ENCODE data around the gene MROH8. TPM values are rescaled to one million over a fixed set of nuclear protein-coding genes. Genes with fewer than 3 reads are reported as not detected.
A peak's percentile ranks its signal among the peaks of the same experiment; 100 is the strongest.

The MROH8 gene
- total RNA-seq, 2 experiments from 2014 or later, result 2.1 to 3.1 TPM

- no peaks in the 10 kb centered on the region for H3K9me3 Mint-ChIP-seq
- ChIA-PET POLR2A (no interaction called here), CTCF (no interaction called here)
- TF ChIP-seq, protein P1, sequence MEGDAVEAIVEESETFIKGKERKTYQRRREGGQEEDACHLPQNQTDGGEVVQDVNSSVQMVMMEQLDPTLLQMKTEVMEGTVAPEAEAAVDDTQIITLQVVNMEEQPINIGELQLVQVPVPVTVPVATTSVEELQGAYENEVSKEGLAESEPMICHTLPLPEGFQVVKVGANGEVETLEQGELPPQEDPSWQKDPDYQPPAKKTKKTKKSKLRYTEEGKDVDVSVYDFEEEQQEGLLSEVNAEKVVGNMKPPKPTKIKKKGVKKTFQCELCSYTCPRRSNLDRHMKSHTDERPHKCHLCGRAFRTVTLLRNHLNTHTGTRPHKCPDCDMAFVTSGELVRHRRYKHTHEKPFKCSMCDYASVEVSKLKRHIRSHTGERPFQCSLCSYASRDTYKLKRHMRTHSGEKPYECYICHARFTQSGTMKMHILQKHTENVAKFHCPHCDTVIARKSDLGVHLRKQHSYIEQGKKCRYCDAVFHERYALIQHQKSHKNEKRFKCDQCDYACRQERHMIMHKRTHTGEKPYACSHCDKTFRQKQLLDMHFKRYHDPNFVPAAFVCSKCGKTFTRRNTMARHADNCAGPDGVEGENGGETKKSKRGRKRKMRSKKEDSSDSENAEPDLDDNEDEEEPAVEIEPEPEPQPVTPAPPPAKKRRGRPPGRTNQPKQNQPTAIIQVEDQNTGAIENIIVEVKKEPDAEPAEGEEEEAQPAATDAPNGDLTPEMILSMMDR (IDR thresholded peaks at IDR 0.05), result no peak
- H3K27me3 Mint-ChIP-seq, result no peaks in the 10 kb centered on the region
- peaks cover 37% of the 10 kb centered on the region for H3K36me3 Mint-ChIP-seq (ENCODE audit: low read depth)
- H3K27ac Mint-ChIP-seq, result no peak overlapping the region
- intact Hi-C loops (cut with micrococcal nuclease), result no loop called here
- ATAC-seq, result no peak
- DNase-seq, result no peak
- no peak overlapping the region for H3K4me3 Mint-ChIP-seq
- H3K4me1 Mint-ChIP-seq (ENCODE audit: low read depth), result peaks cover 7% of the 10 kb centered on the region
These were observed 39.6 kb upstream of the MROH8 start for GRCh38 chr20:37218976-37219375.

- Mint-ChIP-seq H3K9me3 (no peaks in the 10 kb centered on the region), H3K4me1 (ENCODE audit: low read depth) (peaks cover 7% of the 10 kb centered on the region), H3K27me3 (no peaks in the 10 kb centered on the region), H3K27ac (peak overlapping the region; percentile 45), H3K36me3 (ENCODE audit: low read depth) (peaks cover 36% of the 10 kb centered on the region), H3K4me3 (no peak overlapping the region)
- ChIA-PET POLR2A (no interaction called here), CTCF (no interaction called here)
- ATAC-seq (no peak), DNase-seq (no peak)
- intact Hi-C loops (cut with micrococcal nuclease), result no loop called here
- TF ChIP-seq, protein P1 (IDR thresholded peaks at IDR 0.05), result no peak
These were observed 39.1 kb upstream of the MROH8 start for GRCh38 chr20:37218441-37218840.

GRCh38 chr20:37209661-37210314 is 30.4 kb upstream of the MROH8 start:
- CTCF ChIA-PET, result interaction anchor here (1.9 kb wide), 1 partner anchor 14 kb away, joined by 5 read pairs; no protein-coding TSS in a partner anchor
- POLR2A ChIA-PET, result no interaction called here
- H3K27me3 Mint-ChIP-seq, result no peaks in the 10 kb centered on the region
- TF ChIP-seq, protein P1 (IDR thresholded peaks at IDR 0.05), result no peak
- H3K27ac Mint-ChIP-seq, result no peak overlapping the region
- intact Hi-C loops (cut with micrococcal nuclease), result no loop called here
- ATAC-seq (no peak), DNase-seq (no peak)
- H3K4me1 Mint-ChIP-seq (ENCODE audit: low read depth), result peaks cover 3% of the 10 kb centered on the region
- peaks cover 37% of the 10 kb centered on the region for H3K36me3 Mint-ChIP-seq (ENCODE audit: low read depth)
- H3K9me3 Mint-ChIP-seq, result no peaks in the 10 kb centered on the region
- no peak overlapping the region for H3K4me3 Mint-ChIP-seq

- intact Hi-C loops (cut with micrococcal nuclease), result no loop called here
- H3K4me3 Mint-ChIP-seq, result no peak overlapping the region
- ChIA-PET CTCF (no interaction called here), POLR2A (no interaction called here)
- no peaks in the 10 kb centered on the region for H3K27me3 Mint-ChIP-seq
- no peak overlapping the region for H3K27ac Mint-ChIP-seq
- DNase-seq (no peak), ATAC-seq (no peak)
- no peaks in the 10 kb centered on the region for H3K9me3 Mint-ChIP-seq
- TF ChIP-seq, protein P1 (IDR thresholded peaks at IDR 0.05), result no peak
- no peaks in the 10 kb centered on the region for H3K4me1 Mint-ChIP-seq (ENCODE audit: low read depth)
- peaks cover 39% of the 10 kb centered on the region for H3K36me3 Mint-ChIP-seq (ENCODE audit: low read depth)
These were observed 29.8 kb upstream of the MROH8 start for GRCh38 chr20:37209193-37209592.

DNA sequence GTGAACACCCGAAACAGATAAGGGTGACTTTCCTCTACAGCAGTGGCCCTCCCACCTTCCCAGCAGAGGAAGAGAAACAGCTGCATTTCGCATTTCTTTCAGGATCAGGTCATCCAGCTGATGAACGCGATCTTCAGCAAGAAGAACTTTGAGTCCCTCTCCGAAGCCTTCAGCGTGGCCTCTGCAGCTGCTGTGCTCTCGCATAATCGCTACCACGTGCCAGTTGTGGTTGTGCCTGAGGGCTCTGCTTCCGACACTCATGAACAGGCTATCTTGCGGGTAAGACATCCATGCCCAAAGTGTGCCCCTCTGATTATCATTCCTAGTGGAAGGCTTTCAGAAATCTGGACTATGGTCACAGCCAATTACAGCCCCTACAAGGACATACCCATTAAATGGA is 27.8 kb upstream of the MROH8 start:
- TF ChIP-seq, protein P1 (IDR thresholded peaks at IDR 0.05), result no peak
- intact Hi-C loops (cut with micrococcal nuclease), result no loop called here
- no peak for DNase-seq
- ChIA-PET POLR2A (no interaction called here), CTCF (no interaction called here)
- Mint-ChIP-seq H3K27me3 (no peaks in the 10 kb centered on the region), H3K9me3 (no peaks in the 10 kb centered on the region), H3K36me3 (ENCODE audit: low read depth) (peaks cover 42% of the 10 kb centered on the region), H3K27ac (no peak overlapping the region), H3K4me3 (no peak overlapping the region), H3K4me1 (ENCODE audit: low read depth) (no peaks in the 10 kb centered on the region)
- no peak for ATAC-seq
